ENCODE data around the gene MKS1. TPM values are rescaled to one million over a fixed set of nuclear protein-coding genes. Genes with fewer than 3 reads are reported as not detected.

Gene MKS1
- total and polyA plus RNA-seq, 10 of the 15 experiments (the other 5 are each of a cell fraction or from before 2014, with no cell fraction given), result 5.7 to 21.4 (median 13.9) TPM

DNA sequence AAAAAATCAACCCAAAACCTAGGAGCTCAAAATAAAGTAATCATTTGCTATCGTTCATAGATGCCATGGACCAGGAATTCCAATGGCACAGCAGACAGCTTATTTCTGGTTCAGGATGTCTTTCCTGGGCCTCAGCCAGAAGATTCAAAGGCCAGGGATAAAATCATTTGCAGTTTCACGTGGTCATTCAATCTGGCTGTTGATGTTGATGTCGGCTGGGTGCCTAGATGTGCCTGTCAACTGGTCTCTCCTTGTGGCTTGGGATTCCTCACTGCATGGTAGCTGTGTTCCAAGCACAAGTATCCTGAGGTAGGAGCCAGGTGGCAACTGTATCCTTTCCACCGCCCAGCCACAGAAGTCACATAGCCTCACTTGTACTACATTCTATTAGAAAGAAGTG lies 37.3 kb downstream of the MKS1 start:
- H4K20me1 ChIP-seq (ENCODE audit: control insufficient read depth, insufficient read depth), result no peaks in the 10 kb centered on the region
- SMC1A ChIA-PET (ENCODE audit: uncharacterized antibody, unreplicated experiment), result interaction anchor here (1.7 kb wide), 1 partner anchor 9 kb away, joined by 5 read pairs; no protein-coding TSS in a partner anchor
- no peak overlapping the region for H3K9ac ChIP-seq (ENCODE audit: control insufficient read depth, insufficient read depth, low read length)
- H3K4me3 ChIP-seq, result no peak overlapping the region
- H3K4me2 ChIP-seq (ENCODE audit: control insufficient read depth, insufficient read depth), result no peak overlapping the region
- intact Hi-C loops (cut with micrococcal nuclease; ENCODE audit: unreplicated experiment) (no loop called here), in situ Hi-C loops (cut with MboI) (no loop called here)
- no peak overlapping the region for H3K27ac ChIP-seq (ENCODE audit: control insufficient read depth, insufficient read depth)
- WGBS (ENCODE audit: insufficient coverage, insufficient replicate concordance, low lambda C conversion rate, missing lambda C conversion rate), result 25% methylated on average over 4 of the region's 4 CpGs
- no peaks in the 10 kb centered on the region for H3K9me3 ChIP-seq (replicated peaks; ENCODE audit: control insufficient read depth, insufficient read depth, low read length)
- POLR2A ChIA-PET, result no interaction called here
- H3K36me3 ChIP-seq (ENCODE audit: control insufficient read depth in 2 of 2, insufficient read depth in 2 of 2, low read length in 1 of 2), result no peaks in the 10 kb centered on the region
- no peaks in the 10 kb centered on the region; a peak in 2 of 4 replicates for H3K27me3 ChIP-seq (replicated peaks in 1 of 2; ENCODE audit: control insufficient read depth in 2 of 2, insufficient read depth in 2 of 2, low read length in 1 of 2)
- BruUV-seq (replicated peaks), result no TSS peak
- no peak for FAIRE-seq
- H3K79me2 ChIP-seq (ENCODE audit: control insufficient read depth, insufficient read depth, low read length), result no peaks in the 10 kb centered on the region
- no peak for ATAC-seq
- RAD21 ChIA-PET (ENCODE audit: unreplicated experiment), result interaction anchor here (1.2 kb wide), 1 partner anchor 9 kb away, joined by 5 read pairs; no protein-coding TSS in a partner anchor
- H2AFZ ChIP-seq (ENCODE audit: control insufficient read depth, low read depth, low read length), result no peak overlapping the region
- H3K4me1 ChIP-seq (ENCODE audit: control insufficient read depth, insufficient read depth, low read length), result no peaks in the 10 kb centered on the region
- CTCF ChIA-PET, result no interaction called here
- no peak for DNase-seq (ENCODE audit: low read depth, low spot score)
- TF ChIP-seq ATF7 (IDR thresholded peaks at IDR 0.05; ENCODE audit: low read depth) (no peak), GATAD2B (conservative IDR thresholded peaks at IDR 0.05; ENCODE audit: low read depth) (no peak), RFX5 (IDR thresholded peaks at IDR 0.05; ENCODE audit: low read depth, low read length) (no peak), TBL1XR1 (IDR thresholded peaks at IDR 0.05; ENCODE audit: low read depth, low read length) (no peak), YBX1 (IDR thresholded peaks at IDR 0.05) (no peak)
- TF ChIP-seq, protein P1, sequence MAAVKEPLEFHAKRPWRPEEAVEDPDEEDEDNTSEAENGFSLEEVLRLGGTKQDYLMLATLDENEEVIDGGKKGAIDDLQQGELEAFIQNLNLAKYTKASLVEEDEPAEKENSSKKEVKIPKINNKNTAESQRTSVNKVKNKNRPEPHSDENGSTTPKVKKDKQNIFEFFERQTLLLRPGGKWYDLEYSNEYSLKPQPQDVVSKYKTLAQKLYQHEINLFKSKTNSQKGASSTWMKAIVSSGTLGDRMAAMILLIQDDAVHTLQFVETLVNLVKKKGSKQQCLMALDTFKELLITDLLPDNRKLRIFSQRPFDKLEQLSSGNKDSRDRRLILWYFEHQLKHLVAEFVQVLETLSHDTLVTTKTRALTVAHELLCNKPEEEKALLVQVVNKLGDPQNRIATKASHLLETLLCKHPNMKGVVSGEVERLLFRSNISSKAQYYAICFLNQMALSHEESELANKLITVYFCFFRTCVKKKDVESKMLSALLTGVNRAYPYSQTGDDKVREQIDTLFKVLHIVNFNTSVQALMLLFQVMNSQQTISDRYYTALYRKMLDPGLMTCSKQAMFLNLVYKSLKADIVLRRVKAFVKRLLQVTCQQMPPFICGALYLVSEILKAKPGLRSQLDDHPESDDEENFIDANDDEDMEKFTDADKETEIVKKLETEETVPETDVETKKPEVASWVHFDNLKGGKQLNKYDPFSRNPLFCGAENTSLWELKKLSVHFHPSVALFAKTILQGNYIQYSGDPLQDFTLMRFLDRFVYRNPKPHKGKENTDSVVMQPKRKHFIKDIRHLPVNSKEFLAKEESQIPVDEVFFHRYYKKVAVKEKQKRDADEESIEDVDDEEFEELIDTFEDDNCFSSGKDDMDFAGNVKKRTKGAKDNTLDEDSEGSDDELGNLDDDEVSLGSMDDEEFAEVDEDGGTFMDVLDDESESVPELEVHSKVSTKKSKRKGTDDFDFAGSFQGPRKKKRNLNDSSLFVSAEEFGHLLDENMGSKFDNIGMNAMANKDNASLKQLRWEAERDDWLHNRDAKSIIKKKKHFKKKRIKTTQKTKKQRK (IDR thresholded peaks at IDR 0.05; ENCODE audit: low read depth, low read length), result no peak
- TF ChIP-seq, protein P2, sequence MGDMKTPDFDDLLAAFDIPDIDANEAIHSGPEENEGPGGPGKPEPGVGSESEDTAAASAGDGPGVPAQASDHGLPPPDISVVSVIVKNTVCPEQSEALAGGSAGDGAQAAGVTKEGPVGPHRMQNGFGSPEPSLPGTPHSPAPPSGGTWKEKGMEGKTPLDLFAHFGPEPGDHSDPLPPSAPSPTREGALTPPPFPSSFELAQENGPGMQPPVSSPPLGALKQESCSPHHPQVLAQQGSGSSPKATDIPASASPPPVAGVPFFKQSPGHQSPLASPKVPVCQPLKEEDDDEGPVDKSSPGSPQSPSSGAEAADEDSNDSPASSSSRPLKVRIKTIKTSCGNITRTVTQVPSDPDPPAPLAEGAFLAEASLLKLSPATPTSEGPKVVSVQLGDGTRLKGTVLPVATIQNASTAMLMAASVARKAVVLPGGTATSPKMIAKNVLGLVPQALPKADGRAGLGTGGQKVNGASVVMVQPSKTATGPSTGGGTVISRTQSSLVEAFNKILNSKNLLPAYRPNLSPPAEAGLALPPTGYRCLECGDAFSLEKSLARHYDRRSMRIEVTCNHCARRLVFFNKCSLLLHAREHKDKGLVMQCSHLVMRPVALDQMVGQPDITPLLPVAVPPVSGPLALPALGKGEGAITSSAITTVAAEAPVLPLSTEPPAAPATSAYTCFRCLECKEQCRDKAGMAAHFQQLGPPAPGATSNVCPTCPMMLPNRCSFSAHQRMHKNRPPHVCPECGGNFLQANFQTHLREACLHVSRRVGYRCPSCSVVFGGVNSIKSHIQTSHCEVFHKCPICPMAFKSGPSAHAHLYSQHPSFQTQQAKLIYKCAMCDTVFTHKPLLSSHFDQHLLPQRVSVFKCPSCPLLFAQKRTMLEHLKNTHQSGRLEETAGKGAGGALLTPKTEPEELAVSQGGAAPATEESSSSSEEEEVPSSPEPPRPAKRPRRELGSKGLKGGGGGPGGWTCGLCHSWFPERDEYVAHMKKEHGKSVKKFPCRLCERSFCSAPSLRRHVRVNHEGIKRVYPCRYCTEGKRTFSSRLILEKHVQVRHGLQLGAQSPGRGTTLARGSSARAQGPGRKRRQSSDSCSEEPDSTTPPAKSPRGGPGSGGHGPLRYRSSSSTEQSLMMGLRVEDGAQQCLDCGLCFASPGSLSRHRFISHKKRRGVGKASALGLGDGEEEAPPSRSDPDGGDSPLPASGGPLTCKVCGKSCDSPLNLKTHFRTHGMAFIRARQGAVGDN (IDR thresholded peaks at IDR 0.05), result no peak
- TF ChIP-seq, protein P3, sequence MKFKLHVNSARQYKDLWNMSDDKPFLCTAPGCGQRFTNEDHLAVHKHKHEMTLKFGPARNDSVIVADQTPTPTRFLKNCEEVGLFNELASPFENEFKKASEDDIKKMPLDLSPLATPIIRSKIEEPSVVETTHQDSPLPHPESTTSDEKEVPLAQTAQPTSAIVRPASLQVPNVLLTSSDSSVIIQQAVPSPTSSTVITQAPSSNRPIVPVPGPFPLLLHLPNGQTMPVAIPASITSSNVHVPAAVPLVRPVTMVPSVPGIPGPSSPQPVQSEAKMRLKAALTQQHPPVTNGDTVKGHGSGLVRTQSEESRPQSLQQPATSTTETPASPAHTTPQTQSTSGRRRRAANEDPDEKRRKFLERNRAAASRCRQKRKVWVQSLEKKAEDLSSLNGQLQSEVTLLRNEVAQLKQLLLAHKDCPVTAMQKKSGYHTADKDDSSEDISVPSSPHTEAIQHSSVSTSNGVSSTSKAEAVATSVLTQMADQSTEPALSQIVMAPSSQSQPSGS (IDR thresholded peaks at IDR 0.05; ENCODE audit: low read length), result no peak
- TF ChIP-seq, protein P4, sequence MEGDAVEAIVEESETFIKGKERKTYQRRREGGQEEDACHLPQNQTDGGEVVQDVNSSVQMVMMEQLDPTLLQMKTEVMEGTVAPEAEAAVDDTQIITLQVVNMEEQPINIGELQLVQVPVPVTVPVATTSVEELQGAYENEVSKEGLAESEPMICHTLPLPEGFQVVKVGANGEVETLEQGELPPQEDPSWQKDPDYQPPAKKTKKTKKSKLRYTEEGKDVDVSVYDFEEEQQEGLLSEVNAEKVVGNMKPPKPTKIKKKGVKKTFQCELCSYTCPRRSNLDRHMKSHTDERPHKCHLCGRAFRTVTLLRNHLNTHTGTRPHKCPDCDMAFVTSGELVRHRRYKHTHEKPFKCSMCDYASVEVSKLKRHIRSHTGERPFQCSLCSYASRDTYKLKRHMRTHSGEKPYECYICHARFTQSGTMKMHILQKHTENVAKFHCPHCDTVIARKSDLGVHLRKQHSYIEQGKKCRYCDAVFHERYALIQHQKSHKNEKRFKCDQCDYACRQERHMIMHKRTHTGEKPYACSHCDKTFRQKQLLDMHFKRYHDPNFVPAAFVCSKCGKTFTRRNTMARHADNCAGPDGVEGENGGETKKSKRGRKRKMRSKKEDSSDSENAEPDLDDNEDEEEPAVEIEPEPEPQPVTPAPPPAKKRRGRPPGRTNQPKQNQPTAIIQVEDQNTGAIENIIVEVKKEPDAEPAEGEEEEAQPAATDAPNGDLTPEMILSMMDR (IDR thresholded peaks at IDR 0.05 in 2 of 3, conservative IDR thresholded peaks at IDR 0.05 in 1 of 3; ENCODE audit: control insufficient read depth in 2 of 3, extremely low read depth in 1 of 3, insufficient read depth in 1 of 3, low read depth in 3 of 3, low read length in 3 of 3), result no peak
- TF ChIP-seq, protein P5, sequence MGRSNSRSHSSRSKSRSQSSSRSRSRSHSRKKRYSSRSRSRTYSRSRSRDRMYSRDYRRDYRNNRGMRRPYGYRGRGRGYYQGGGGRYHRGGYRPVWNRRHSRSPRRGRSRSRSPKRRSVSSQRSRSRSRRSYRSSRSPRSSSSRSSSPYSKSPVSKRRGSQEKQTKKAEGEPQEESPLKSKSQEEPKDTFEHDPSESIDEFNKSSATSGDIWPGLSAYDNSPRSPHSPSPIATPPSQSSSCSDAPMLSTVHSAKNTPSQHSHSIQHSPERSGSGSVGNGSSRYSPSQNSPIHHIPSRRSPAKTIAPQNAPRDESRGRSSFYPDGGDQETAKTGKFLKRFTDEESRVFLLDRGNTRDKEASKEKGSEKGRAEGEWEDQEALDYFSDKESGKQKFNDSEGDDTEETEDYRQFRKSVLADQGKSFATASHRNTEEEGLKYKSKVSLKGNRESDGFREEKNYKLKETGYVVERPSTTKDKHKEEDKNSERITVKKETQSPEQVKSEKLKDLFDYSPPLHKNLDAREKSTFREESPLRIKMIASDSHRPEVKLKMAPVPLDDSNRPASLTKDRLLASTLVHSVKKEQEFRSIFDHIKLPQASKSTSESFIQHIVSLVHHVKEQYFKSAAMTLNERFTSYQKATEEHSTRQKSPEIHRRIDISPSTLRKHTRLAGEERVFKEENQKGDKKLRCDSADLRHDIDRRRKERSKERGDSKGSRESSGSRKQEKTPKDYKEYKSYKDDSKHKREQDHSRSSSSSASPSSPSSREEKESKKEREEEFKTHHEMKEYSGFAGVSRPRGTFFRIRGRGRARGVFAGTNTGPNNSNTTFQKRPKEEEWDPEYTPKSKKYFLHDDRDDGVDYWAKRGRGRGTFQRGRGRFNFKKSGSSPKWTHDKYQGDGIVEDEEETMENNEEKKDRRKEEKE (IDR thresholded peaks at IDR 0.05), result no peak

Data from GM12878 (cell line).